Activated CD8-positive, alpha-beta T cell treated with anti-CD3 and anti-CD28 coated beads for 36 hours (primary cell): ENCODE results near the gene FAM53C. TPM values are rescaled to one million over a fixed set of nuclear protein-coding genes. Genes with fewer than 3 reads are reported as not detected.

Experiments used
- ATAC-seq: fragments of 200-7000 bp; cut with Tn5 transposase; one replicate; pipeline ENCODE4 v1.10.0; 2021; ENCODE audit warnings: mild to moderate bottlenecking, moderate library complexity
- CTCF ChIA-PET: fragments of 350-600 bp; sonication (Branson Sonifier 250); formaldehyde crosslinking; loops from one replicate; lab custom pipeline; 2021; ENCODE audit warnings: antibody characterized with exemption; lab: Charles Lee
- POLR2A ChIA-PET: fragments of 350-600 bp; sonication (Branson Sonifier 250); formaldehyde crosslinking; loops from one replicate; lab custom pipeline; 2021; ENCODE audit warnings: antibody characterized with exemption; lab: Charles Lee
- DNase-seq: peaks from one replicate; pipeline ENCODE4 v3.0.0-alpha.2; 2020
- H3K27ac Mint-ChIP-seq: one replicate; pipeline ENCODE4 v1.8.0; 2021; ENCODE audit warnings: mild to moderate bottlenecking, mixed read lengths
- H3K27me3 Mint-ChIP-seq: one replicate; pipeline ENCODE4 v1.8.0; 2021; ENCODE audit warnings: mixed read lengths
- H3K36me3 Mint-ChIP-seq: one replicate; pipeline ENCODE4 v1.8.0; 2021; ENCODE audit warnings: low read depth, mixed read lengths
- H3K4me1 Mint-ChIP-seq: one replicate; pipeline ENCODE4 v1.8.0; 2021; ENCODE audit warnings: low read depth, mixed read lengths
- H3K4me3 Mint-ChIP-seq: one replicate; pipeline ENCODE4 v1.8.0; 2021; ENCODE audit warnings: mild to moderate bottlenecking, moderate library complexity, mixed read lengths
- H3K9me3 Mint-ChIP-seq: one replicate; pipeline ENCODE4 v1.8.0; 2021; ENCODE audit warnings: mixed read lengths
- intact Hi-C: fragments of 100-400 bp; cut with micrococcal nuclease; formaldehyde crosslinking; loops from one replicate; pipeline ENCODE4 v1.10.0; 2022
- total RNA-seq, 2 experiments: library from RNA; stranded (reverse); gene quantifications; one replicate each; pipeline ENCODE4 v1.2.3, GENCODE V29; 2021
- TF ChIP-seq, protein P1 (sequence below): fragments of 200-600 bp; IDR thresholded peaks from one replicate; pipeline ENCODE4 v1.8.0; 2022; ENCODE audit warnings: antibody characterized with exemption, mild to moderate bottlenecking

The FAM53C gene
- total RNA-seq, 2 experiments from 2014 or later: 25.8 to 29.1 TPM

DNA sequence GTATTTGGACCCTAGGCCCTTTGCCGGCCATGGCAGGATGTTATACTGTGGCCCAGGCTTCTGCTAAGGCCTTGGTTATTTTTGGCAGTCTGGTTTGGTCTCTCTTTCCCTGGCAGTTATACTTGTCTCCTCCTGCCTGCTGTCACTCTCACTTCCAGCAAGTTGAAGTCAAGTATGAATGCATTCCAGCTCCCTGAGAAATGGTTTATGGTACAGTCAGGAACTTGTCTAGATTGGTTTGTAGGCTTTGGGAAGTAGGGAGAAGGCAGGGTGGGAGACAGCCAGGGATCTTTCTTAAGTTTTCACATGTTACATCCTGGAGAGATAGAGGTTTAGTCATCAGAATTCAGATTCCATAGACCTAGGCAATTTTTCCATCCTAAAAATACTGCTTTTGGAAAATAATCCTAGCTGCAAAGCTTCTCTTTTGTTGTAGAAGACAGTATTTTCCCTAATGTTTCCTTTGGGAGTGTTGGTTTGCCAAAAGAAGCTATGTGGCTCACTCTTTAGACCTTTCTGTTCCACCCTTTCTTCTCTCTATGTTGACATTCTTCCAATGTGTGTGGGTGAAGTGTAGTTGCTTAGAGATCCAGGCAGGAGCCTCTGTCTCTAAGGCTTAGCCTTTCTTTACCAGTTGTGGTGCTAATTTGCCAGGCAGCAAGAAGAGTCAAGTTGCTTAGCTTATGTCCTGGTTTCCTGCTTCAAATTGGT, 11.9 kb downstream of the FAM53C start:
- CTCF ChIA-PET: interaction anchor here (0.6 to 7.4 kb wide), 4 partner anchors 12 to 273 kb away, joined by 3 to 322 read pairs (median 46); partner anchors contain the start of genes CDC25C, EGR1 and FAM53C
- intact Hi-C loops: no loop called here
- POLR2A ChIA-PET: interaction anchor here (0.8 to 11.4 kb wide), 3 partner anchors 11 to 89 kb away, joined by 3 to 156 read pairs (median 6); partner anchors contain the start of gene FAM53C
- DNase-seq (no peak), ATAC-seq (no peak)
- Mint-ChIP-seq H3K4me3 (no peak overlapping the region), H3K27ac (peak overlapping the region; percentile 3), H3K4me1 (peaks cover 30% of the 10 kb centered on the region), H3K27me3 (no peaks in the 10 kb centered on the region), H3K36me3 (peaks cover 26% of the 10 kb centered on the region), H3K9me3 (peaks cover 7% of the 10 kb centered on the region)
- TF ChIP-seq, protein P1, sequence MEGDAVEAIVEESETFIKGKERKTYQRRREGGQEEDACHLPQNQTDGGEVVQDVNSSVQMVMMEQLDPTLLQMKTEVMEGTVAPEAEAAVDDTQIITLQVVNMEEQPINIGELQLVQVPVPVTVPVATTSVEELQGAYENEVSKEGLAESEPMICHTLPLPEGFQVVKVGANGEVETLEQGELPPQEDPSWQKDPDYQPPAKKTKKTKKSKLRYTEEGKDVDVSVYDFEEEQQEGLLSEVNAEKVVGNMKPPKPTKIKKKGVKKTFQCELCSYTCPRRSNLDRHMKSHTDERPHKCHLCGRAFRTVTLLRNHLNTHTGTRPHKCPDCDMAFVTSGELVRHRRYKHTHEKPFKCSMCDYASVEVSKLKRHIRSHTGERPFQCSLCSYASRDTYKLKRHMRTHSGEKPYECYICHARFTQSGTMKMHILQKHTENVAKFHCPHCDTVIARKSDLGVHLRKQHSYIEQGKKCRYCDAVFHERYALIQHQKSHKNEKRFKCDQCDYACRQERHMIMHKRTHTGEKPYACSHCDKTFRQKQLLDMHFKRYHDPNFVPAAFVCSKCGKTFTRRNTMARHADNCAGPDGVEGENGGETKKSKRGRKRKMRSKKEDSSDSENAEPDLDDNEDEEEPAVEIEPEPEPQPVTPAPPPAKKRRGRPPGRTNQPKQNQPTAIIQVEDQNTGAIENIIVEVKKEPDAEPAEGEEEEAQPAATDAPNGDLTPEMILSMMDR: no peak

DNA sequence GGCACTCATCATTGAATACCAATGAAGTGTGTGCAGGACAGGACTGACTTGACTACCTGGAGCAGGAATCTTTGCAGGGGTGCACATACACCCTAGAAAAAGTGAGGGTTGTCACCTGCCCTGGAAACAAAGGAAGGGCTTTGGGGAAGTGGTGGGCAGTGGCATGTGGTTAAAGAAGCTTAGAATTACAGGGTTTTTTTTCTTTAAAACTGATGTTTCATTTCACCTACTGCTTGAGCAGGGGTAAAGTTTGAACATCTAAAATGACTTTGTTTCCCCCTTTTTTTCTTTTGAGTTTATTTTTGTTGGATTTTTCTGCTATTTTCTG, 12.5 kb downstream of the FAM53C start:
- ATAC-seq (no peak), DNase-seq (no peak)
- intact Hi-C loops: no loop called here
- TF ChIP-seq, protein P1: no peak
- Mint-ChIP-seq H3K36me3 (peaks cover 21% of the 10 kb centered on the region), H3K4me3 (no peak overlapping the region), H3K27ac (peak overlapping the region; percentile 4), H3K4me1 (peaks cover 35% of the 10 kb centered on the region), H3K27me3 (no peaks in the 10 kb centered on the region), H3K9me3 (peaks cover 7% of the 10 kb centered on the region)
- POLR2A ChIA-PET: interaction anchor here (0.8 to 11.4 kb wide), 2 partner anchors 11 to 89 kb away, joined by 3 to 156 read pairs; partner anchors contain the start of gene FAM53C
- CTCF ChIA-PET: interaction anchor here (1.0 to 7.4 kb wide), 3 partner anchors 12 to 115 kb away, joined by 3 to 322 read pairs (median 89); partner anchors contain the start of genes CDC25C, EGR1 and FAM53C

DNA sequence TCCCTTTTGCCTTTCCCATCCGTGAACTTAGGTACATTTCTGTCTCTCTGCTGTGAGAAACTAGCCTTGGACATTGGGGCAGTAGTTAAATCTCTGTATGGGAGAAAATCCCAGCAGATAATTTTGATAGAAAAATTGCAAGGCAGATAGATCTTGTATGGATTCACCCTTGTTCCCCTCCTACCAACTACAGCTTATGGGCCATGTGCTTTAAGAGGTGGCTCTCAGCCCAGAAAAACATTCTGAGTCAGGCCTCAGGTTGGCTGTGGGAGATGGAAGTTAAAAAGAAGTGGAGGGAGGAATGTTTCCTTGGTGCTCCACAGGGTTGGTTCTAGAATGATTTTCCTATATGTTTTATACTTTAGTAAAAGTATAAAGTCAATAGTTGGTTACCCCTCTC, 13.0 kb downstream of the FAM53C start:
- peaks cover 16% of the 10 kb centered on the region for H3K36me3 Mint-ChIP-seq
- TF ChIP-seq, protein P1: no peak
- H3K4me1 Mint-ChIP-seq: peaks cover 39% of the 10 kb centered on the region
- no peak for ATAC-seq
- no peak overlapping the region for H3K4me3 Mint-ChIP-seq
- no peaks in the 10 kb centered on the region for H3K27me3 Mint-ChIP-seq
- DNase-seq: no peak
- POLR2A ChIA-PET: interaction anchor here (1.4 to 11.4 kb wide), 2 partner anchors 12 to 114 kb away, joined by 5 to 156 read pairs; partner anchors contain the start of genes EGR1 and FAM53C
- H3K9me3 Mint-ChIP-seq: peaks cover 7% of the 10 kb centered on the region
- intact Hi-C loops: no loop called here
- no peak overlapping the region for H3K27ac Mint-ChIP-seq
- CTCF ChIA-PET: interaction anchor here (1.2 to 7.4 kb wide), 10 partner anchors 13 to 224 kb away, joined by 3 to 322 read pairs (median 10); partner anchors contain the start of genes BRD8, CDC25C, FAM53C and HSPA9

DNA sequence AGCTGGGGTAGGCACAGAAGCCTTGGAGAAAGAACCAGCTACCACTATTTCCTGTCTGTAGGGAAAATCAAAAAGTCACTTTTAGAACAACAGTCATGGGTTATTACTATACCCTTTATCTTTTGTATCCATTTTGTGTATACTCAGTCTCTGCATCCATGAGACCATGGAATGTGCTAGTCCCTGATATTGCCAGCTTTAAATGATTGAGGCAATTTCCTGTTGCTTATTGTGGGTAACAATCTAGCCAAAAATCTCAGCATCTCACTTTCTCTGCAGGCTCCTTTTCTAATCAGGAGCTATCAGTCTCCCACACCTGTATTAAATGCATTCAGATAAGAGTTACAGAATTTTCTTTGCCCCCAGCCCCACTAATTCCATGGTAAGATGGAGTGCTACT, 13.5 kb downstream of the FAM53C start:
- TF ChIP-seq, protein P1: no peak
- H3K4me1 Mint-ChIP-seq: peaks cover 42% of the 10 kb centered on the region
- peaks cover 7% of the 10 kb centered on the region for H3K9me3 Mint-ChIP-seq
- DNase-seq (no peak), ATAC-seq (no peak)
- no peak overlapping the region for H3K27ac Mint-ChIP-seq
- H3K36me3 Mint-ChIP-seq: peaks cover 15% of the 10 kb centered on the region
- CTCF ChIA-PET: interaction anchor here (0.6 to 7.4 kb wide), 45 partner anchors 10 to 248 kb away, joined by 3 to 322 read pairs (median 4); partner anchors contain the start of genes BRD8, CDC23, CDC25C and FAM53C
- no peaks in the 10 kb centered on the region for H3K27me3 Mint-ChIP-seq
- intact Hi-C loops: no loop called here
- POLR2A ChIA-PET: interaction anchor here (0.9 to 11.4 kb wide), 5 partner anchors 12 to 114 kb away, joined by 3 to 156 read pairs (median 5); partner anchors contain the start of genes CDC25C, EGR1, FAM53C and REEP2
- peak overlapping the region; percentile 57 for H3K4me3 Mint-ChIP-seq
